ENCODE measurements around the gene CCDC3. TPM values are rescaled to one million over a fixed set of nuclear protein-coding genes. Genes with fewer than 3 reads are reported as not detected.

The CCDC3 gene
- total RNA-seq, 1 donor from 2014 or later = 18.8 TPM

- FAIRE-seq (no peak), DNase-seq (ENCODE audit: low spot score in 2 of 2) (no peak)
Measured at GRCh38 chr10:12966067-12966466, 35.4 kb downstream of the CCDC3 start.

GRCh38 chr10:12965571-12965970 is 35.9 kb downstream of the CCDC3 start:
- FAIRE-seq (no peak), DNase-seq (ENCODE audit: low spot score in 2 of 2) (no peak)

DNA sequence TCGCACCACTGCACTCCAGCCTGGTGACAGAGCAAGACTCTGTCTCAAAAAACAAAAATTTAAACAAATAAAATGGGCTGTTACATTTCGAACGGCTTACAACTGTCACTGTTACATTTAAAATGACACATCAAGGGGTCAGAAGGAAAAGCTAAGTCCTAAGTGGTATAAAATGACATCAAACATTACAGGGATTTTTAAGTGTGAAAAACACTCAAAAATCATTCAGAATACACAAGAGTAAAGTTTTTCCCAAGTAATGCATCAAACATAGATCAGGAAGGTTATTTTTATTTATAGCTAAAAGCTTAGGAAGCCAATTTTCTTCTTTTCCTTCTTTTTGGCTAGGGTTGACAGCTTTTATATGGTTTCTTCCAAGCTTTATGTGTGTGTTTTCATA is 39.0 kb downstream of the CCDC3 start:
- FAIRE-seq (no peak), DNase-seq (ENCODE audit: low spot score in 2 of 2) (no peak)

GRCh38 chr10:12961416-12962205 is 39.9 kb downstream of the CCDC3 start:
- DNase-seq (ENCODE audit: low spot score in 2 of 2) (no peak), FAIRE-seq (no peak)

- no peak for FAIRE-seq
- DNase-seq (ENCODE audit: low spot score in 2 of 2) = no peak
Measured at GRCh38 chr10:12960941-12961340, 40.6 kb downstream of the CCDC3 start.

DNA sequence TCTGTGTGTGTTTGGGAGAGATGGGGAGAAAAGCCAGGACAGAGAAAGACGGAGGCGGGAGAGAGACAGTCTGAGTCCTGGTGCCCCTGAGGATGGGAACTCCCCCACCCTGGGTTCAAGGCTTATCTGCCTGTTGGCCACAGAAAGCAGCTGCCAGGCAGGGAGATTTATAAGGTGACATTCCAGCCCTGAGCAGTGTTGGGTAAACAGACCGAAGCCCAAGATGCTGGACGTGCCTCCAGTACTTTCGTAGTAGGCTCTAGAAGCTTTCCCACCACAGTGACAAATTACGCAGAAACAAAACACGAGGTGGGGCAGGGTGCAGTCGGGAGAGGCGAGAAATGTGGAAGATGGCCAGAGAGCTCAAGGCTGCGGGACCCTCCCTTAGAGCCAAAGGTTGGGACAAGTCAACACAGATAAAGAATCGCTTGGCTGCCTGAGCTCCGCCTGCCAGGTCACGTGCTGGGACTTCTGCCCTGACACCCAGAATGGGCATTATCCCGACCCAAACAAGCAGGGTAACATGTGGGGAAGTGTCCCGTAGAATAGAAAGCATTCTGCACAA is 41.1 kb downstream of the CCDC3 start:
- FAIRE-seq (no peak), DNase-seq (ENCODE audit: low spot score in 2 of 2) (no peak)

- no peak for DNase-seq (ENCODE audit: low spot score in 2 of 2)
- no peak for FAIRE-seq
Measured at GRCh38 chr10:12958546-12959110, 42.9 kb downstream of the CCDC3 start.

- FAIRE-seq (no peak), DNase-seq (ENCODE audit: low spot score in 2 of 2) (no peak)
Measured at GRCh38 chr10:12957081-12957480, 44.4 kb downstream of the CCDC3 start.

DNA sequence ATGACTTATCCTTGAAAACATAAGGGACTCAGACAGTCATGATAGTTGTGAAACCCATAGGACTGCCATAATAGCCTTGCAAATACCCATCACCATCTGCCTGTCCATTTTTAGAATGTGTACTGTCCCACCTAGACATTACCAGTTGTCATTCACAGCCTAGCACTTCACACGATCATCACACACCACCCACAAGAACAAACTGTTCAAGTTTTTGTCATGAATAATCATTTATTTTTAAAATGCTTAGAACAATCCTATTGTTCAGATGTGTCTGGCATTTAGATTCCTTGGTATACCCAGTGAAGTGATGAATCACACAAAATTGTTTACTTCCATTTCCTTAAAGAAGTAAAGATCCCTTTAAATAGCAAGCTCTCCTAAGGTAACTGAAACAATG is 46.6 kb downstream of the CCDC3 start:
- FAIRE-seq = no peak
- no peak for DNase-seq (ENCODE audit: low spot score in 2 of 2)

DNA sequence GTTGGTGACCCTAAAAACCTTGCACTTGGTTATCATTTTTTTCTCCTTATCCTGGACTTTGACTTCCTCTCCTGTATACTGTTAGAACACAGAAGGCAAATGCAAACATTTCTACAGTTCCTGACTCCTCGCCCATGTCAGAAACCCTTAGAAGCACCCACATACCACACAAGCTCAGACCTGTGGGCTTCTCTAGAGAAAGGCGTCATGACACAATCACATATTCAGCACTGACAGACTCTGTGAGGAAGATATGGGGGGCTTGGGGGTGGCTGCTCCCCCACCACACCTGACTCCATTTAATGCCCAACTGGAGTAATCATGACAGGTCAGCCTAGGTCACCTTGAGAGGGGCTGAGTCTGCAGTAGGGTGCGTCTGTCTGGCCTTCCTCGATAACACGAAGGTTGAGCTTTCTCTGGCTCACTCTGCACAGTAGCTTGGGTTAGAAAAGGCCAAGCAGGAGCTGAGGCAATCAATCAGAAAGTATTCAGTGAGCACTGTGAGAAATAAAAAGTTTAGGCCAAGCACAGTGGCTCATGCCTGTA is 50.9 kb downstream of the CCDC3 start:
- DNase-seq (ENCODE audit: low spot score in 2 of 2) (no peak), FAIRE-seq (no peak)

GRCh38 chr10:12949248-12949647 is 52.3 kb downstream of the CCDC3 start:
- DNase-seq (ENCODE audit: low spot score in 2 of 2) (no peak), FAIRE-seq (no peak)

DNA sequence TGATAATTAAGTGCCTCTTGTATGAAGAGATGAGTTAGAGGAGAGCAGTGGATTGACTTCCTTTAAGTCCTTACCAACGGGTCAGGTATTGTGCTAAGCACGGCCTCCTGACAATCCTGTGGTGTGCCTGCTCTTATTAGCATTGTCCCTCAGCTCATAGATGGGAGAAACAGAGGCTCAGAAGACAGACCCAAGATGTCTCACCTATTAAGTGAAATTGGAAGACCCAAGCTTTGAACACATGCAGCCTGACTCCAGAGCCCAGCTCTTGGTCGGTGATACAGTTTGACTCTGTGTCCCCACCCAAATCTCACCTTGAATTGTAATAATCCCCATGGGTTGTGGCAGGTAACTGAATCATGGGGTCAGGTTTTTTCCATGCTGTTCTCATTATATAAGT is 53.8 kb downstream of the CCDC3 start:
- FAIRE-seq = no peak
- no peak for DNase-seq (ENCODE audit: low spot score in 2 of 2)

DNA sequence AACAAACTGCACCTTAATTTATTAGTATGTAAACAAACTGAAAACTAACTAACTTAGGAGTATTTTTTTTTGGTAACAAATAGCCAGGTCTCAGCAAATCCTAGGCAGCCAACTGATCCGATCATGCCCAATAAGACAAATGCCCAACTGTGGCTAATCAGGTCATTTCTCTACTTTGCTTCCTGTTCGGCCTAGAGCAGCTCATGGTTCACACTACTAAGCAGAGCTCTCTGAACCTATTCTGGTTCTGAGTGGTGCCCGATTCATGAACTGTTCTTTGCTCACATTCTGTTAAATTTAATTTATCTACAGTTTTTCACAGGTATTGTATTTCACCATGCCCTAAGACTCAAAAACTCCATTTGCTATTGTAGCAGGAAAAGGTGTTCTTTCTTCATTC is 55.1 kb downstream of the CCDC3 start:
- FAIRE-seq = no peak
- no peak for DNase-seq (ENCODE audit: low spot score in 2 of 2)

GRCh38 chr10:12945690-12946359 is 55.7 kb downstream of the CCDC3 start:
- FAIRE-seq (no peak), DNase-seq (ENCODE audit: low spot score in 2 of 2) (no peak)

- FAIRE-seq = no peak
Measured at GRCh38 chr10:12944931-12945330, 56.6 kb downstream of the CCDC3 start.

DNA sequence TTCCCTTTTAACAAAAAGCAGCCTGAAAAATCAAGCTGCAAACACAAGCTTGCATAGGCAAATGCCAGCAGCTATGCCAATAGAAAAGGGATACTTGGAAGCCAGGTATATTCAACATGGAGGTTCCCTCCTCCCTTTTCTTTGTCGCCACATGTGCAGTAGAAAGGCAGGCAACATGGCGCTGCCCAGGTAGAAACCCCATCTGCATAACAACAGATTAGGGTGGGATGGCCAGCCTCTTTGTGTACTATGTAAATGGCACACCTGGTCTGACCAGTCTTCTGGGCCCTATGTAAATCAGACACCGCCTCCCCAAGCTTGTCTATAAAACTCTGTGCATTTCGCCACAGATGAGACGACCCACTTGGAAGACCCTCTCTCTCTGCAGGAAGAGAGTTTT is 58.1 kb downstream of the CCDC3 start:
- no peak for FAIRE-seq
- DNase-seq (ENCODE audit: low spot score in 2 of 2) = no peak

More at GRCh38 chr10:12944931-12945330, 56.6 kb downstream of the CCDC3 start:
- DNase-seq (ENCODE audit: low spot score in 2 of 2) = no peak

GRCh38 chr10:12941966-12942365 is 59.5 kb downstream of the CCDC3 start:
- FAIRE-seq (no peak), DNase-seq (ENCODE audit: low spot score in 2 of 2) (no peak)

- no peak for FAIRE-seq
- no peak for DNase-seq (ENCODE audit: low spot score in 2 of 2)
Measured at GRCh38 chr10:12940791-12941190, 60.7 kb downstream of the CCDC3 start.

GRCh38 chr10:12938271-12938670 is 63.2 kb downstream of the CCDC3 start:
- no peak for DNase-seq (ENCODE audit: low spot score in 2 of 2)
- FAIRE-seq = no peak

DNA sequence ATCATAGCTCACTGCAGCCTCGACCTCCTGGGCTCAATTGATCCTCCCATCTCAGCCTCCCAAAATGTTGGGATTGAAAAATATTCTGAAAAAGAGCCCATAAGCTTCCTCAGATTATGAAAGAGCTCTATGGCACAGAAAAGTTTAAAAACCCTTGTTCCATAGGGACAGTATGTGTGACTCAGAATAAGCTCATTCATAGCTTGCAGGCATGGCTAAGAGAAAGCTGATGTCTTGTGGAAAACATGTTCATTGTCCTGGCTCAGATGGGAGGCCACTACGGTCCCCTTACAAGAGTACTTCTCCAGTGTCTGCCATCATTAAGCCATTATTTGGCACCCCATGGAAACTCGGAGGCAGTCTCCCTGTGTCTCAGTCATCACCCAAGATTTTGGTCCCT is 64.0 kb downstream of the CCDC3 start:
- DNase-seq (ENCODE audit: low spot score in 2 of 2) = no peak
- no peak for FAIRE-seq

DNA sequence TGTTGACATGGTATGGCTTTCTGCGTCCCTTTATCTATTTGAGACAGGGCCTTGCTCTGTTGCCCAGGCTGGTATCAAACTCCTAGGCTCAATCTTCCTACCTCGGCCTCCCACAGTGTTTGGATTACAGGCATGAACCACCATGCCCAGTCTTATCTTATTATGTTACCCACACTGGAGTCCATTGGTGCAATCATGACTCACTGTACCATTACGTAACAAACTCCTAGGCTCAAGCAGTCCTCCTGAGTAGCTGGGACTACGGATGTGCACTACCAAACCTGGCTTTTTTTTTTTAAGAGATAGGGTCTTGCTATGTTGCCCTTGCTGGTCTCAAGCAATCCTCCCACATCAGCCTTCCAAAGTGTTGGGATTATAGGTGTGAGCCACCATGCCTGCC is 66.7 kb downstream of the CCDC3 start:
- DNase-seq (ENCODE audit: low spot score in 2 of 2) = no peak
- no peak for FAIRE-seq

Measured in frontal cortex (tissue), 4 donors.